Activated CD4-positive, alpha-beta T cell treated with anti-CD3 and anti-CD28 coated beads, Interleukin-2, amount 50 U/mL, for 24 hours (primary cell): ENCODE data around the gene GRIN2C.
A peak's percentile ranks its signal among the peaks of the same experiment; 100 is the strongest.

Experiments used
- DNase-seq, 2 donors: peaks; one replicate each; pipeline ENCODE4 v3.0.0-alpha.2; 2020; ENCODE audit warnings: low read depth in 1 of 2, low spot score in 1 of 2

Gene GRIN2C

GRCh38 chr17:74864866-74865395 lies 5.2 kb upstream of the GRIN2C start:
- peak; percentile 57 to 59 for DNase-seq

GRCh38 chr17:74864297-74864865 lies 4.7 kb upstream of the GRIN2C start:
- no peak for DNase-seq

GRCh38 chr17:74863420-74864296 lies 4.0 kb upstream of the GRIN2C start:
- DNase-seq, result no peak

- DNase-seq, result no peak
Observed at GRCh38 chr17:74862919-74863318, 3.2 kb upstream of the GRIN2C start.

GRCh38 chr17:74862108-74862901 lies 2.6 kb upstream of the GRIN2C start:
- peak; percentile 56 for DNase-seq

- no peak for DNase-seq
Observed at GRCh38 chr17:74861662-74862107, 2.0 kb upstream of the GRIN2C start.

- no peak for DNase-seq
Observed at GRCh38 chr17:74860872-74861661, 1.4 kb upstream of the GRIN2C start.

GRCh38 chr17:74860229-74860871 lies 665 bp upstream of the GRIN2C start:
- no peak for DNase-seq

GRCh38 chr17:74858672-74859458 lies 820 bp downstream of the GRIN2C start:
- no peak for DNase-seq

GRCh38 chr17:74857191-74857590 lies 2.5 kb downstream of the GRIN2C start:
- no peak for DNase-seq

GRCh38 chr17:74856112-74856511 lies 3.6 kb downstream of the GRIN2C start:
- no peak for DNase-seq

GRCh38 chr17:74855323-74855722 lies 4.4 kb downstream of the GRIN2C start:
- no peak for DNase-seq

- DNase-seq, result no peak
Observed at GRCh38 chr17:74854792-74855191, 4.9 kb downstream of the GRIN2C start.

- DNase-seq, result no peak
Observed at GRCh38 chr17:74853669-74854068, 6.0 kb downstream of the GRIN2C start.

- DNase-seq, result no peak
Observed at GRCh38 chr17:74853048-74853397, 6.7 kb downstream of the GRIN2C start.

GRCh38 chr17:74852237-74853047 lies 7.2 kb downstream of the GRIN2C start:
- DNase-seq, result peak; percentile 29 to 48

- no peak for DNase-seq
Observed at GRCh38 chr17:74851612-74852236, 8.0 kb downstream of the GRIN2C start.

- no peak for DNase-seq
Observed at GRCh38 chr17:74850914-74851313, 8.8 kb downstream of the GRIN2C start.
